Activated T-cell treated with anti-CD3 and anti-CD28 coated beads, Interleukin-2, amount 50 U/mL, for 72 hours (primary cell): Measurements from ENCODE around the gene ITGA2B. TPM values are rescaled to one million over a fixed set of nuclear protein-coding genes. Genes with fewer than 3 reads are reported as not detected.
A peak's percentile ranks its signal among the peaks of the same experiment; 100 is the strongest.
"Not testable (repeated sequence)": the region's sequence is repeated elsewhere in the genome, so short reads cannot be mapped to it uniquely, and the experiment has no call there.

ENCODE experiments used
- ATAC-seq, 2 donors: fragments of 150-1000 bp; cut with Tn5 transposase; replicated peaks in 1 of 2; 2 replicates each; pipeline ENCODE4 v1.10.0; 2021; ENCODE audit warnings: moderate library complexity in 2 of 2, mild to moderate bottlenecking in 1 of 2
- DNase-seq, 2 donors: peaks; one replicate each; pipeline ENCODE4 v3.0.0; 2021 to 2022; ENCODE audit warnings: mixed read lengths in 1 of 2
- H3K27ac Mint-ChIP-seq: one replicate; pipeline ENCODE4 v1.8.0; 2022; ENCODE audit warnings: mild to moderate bottlenecking, moderate library complexity, mixed read lengths
- H3K27me3 Mint-ChIP-seq: one replicate; pipeline ENCODE4 v1.8.0; 2022; ENCODE audit warnings: low read depth, mixed read lengths
- H3K36me3 Mint-ChIP-seq, 2 donors: one replicate each; pipeline ENCODE4 v1.8.0; 2022; ENCODE audit warnings: mixed read lengths in 2 of 2, mild to moderate bottlenecking in 1 of 2; ENCODE audit not compliant: insufficient read depth in 2 of 2
- H3K4me1 Mint-ChIP-seq: one replicate; pipeline ENCODE4 v1.8.0; 2022; ENCODE audit warnings: low read depth, mixed read lengths
- H3K4me3 Mint-ChIP-seq, 2 donors: one replicate each; pipeline ENCODE4 v1.8.0; 2022; ENCODE audit warnings: mild to moderate bottlenecking in 2 of 2, mixed read lengths in 2 of 2, moderate library complexity in 2 of 2
- H3K9me3 Mint-ChIP-seq, 2 donors: one replicate each; pipeline ENCODE4 v1.8.0; 2022; ENCODE audit warnings: mixed read lengths in 2 of 2
- total RNA-seq, 2 donors: library from RNA; stranded (reverse); gene quantifications; one replicate each; pipeline ENCODE4 v1.2.3, GENCODE V29; 2022

Gene ITGA2B
- total RNA-seq, 2 donors from 2014 or later, result 2.1 to 3.2 TPM

GRCh38 chr17:44402564-44403172 is 13.2 kb upstream of the ITGA2B start:
- Mint-ChIP-seq H3K4me3 (no peak overlapping the region), H3K9me3 (no peaks in the 10 kb centered on the region)
- peak; percentile 93 to 94 for ATAC-seq

DNA sequence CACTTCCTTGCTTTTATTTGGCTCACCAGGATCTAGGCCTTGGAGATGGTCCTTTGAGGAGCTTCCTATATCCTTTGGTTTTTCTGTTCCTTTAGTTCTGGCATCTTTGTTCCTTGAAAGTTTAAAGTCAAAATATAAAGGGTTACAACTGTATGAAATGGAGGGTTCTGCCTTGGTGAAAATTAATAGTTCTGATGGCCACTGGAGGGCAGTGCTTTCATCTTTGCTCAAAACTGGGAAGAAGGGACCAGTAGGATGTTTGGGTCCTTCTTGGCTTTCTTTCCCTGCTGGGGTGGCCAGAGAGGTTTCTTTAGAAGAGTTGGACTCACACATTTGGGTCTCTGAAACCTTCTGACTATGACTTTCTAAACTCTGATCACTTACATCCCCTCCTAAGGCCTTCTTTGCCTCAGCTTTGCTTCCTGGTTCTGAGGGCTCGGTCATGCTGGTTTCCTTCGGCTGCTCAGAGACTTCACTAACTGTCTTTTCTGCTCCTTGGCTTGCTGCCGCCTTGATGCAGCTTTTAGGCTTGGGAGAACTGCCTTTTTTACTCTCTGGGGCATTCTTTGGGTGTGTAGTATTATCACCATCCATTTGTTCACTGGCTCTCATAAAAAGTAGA is 10.9 kb upstream of the ITGA2B start:
- ATAC-seq (no peak), DNase-seq (no peak)
- Mint-ChIP-seq H3K36me3 (peaks cover 4 to 16% of the 10 kb centered on the region in 2 donors), H3K27ac (no peak overlapping the region), H3K9me3 (no peaks in the 10 kb centered on the region), H3K4me3 (no peak overlapping the region), H3K27me3 (no peaks in the 10 kb centered on the region), H3K4me1 (peaks cover 14% of the 10 kb centered on the region)

More at GRCh38 chr17:44402564-44403172, 13.2 kb upstream of the ITGA2B start:
- H3K4me1 Mint-ChIP-seq, result peaks cover 14% of the 10 kb centered on the region
- peak overlapping the region; percentile 76 for H3K27ac Mint-ChIP-seq
- peak in 1 of 2 donors; percentile 25 for DNase-seq
- peaks cover 2 to 11% of the 10 kb centered on the region in 2 donors for H3K36me3 Mint-ChIP-seq
- no peaks in the 10 kb centered on the region for H3K27me3 Mint-ChIP-seq

DNA sequence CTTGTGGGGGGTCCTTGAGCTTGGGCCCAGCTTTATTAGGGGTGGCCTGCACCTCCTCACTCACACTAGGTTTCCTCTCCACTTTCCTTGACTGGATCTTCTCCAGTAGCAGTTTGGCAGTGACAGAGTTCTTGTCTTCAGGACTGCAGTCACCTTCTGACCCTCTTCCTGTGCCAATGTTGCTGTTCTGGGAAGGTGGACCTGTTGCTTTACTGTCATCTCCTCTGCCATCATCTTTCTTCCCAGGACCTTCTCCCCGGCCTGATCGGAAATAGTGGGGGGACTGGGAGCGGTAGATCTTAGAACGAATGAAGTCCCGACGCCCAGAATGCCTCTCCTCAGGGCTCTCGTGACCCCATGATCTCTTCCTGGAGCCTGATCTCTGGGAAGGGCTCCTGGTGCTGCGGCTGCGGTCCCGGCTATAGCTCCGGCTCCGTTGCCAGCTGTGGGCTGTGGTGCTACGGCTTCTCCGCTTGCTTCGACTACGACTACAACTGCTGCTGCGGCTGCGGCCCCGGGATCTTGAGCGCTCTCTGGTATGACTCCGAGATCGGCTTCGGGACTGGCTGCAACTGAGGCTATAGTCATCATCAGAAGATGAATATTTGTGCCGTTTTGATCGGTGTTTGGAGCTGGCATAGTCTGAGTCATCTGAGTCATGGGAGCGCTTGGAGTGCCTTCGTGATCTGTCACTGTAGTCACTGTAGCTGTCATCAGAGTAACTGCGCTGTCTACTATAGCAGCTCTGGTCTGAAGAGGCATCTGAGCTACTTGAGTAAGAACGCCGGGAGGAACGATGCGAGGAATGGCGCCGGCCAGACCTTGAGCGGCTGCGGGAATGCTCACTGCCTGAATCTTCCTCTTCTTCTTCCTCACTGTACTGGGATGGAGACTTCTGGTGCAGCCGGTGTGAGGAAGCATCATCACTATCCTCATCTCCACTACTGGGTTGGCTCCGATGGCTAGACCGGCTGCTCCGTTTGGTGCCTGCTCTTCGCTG is 9.5 kb upstream of the ITGA2B start:
- Mint-ChIP-seq H3K27me3 (no peaks in the 10 kb centered on the region), H3K4me3 (no peak overlapping the region), H3K4me1 (peaks cover 18% of the 10 kb centered on the region), H3K9me3 (no peaks in the 10 kb centered on the region), H3K27ac (no peak overlapping the region), H3K36me3 (peaks cover 2 to 16% of the 10 kb centered on the region in 2 donors)
- DNase-seq, result no peak
- ATAC-seq, result no peak

- ATAC-seq (no peak), DNase-seq (no peak)
- Mint-ChIP-seq H3K36me3 (peaks cover 2 to 16% of the 10 kb centered on the region in 2 donors), H3K9me3 (no peaks in the 10 kb centered on the region), H3K4me1 (peaks cover 18% of the 10 kb centered on the region), H3K4me3 (no peak overlapping the region), H3K27ac (no peak overlapping the region), H3K27me3 (no peaks in the 10 kb centered on the region)
Measured at GRCh38 chr17:44397479-44398440, 8.3 kb upstream of the ITGA2B start.

DNA sequence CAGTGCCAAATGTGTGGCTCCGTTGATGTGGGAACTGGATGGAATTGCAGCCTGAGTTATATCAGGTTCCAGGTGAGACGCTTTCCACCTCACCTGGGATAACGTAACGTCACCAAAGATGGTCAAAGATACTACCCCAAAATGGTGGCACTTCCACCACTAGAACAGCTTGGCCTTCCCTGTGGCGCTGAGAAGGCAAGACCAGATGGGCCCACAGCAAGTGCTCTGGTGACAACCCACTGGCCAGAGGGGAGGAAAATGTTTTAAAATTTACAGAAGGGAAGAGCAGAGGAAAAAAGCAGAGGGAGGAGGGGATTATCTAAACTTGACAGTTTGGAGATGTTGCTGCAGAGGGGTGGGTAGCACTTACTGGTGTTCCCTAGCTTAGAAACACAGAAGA is 7.5 kb upstream of the ITGA2B start:
- Mint-ChIP-seq H3K36me3 (peaks cover 2 to 13% of the 10 kb centered on the region in 2 donors), H3K27ac (no peak overlapping the region), H3K9me3 (no peaks in the 10 kb centered on the region), H3K4me1 (peaks cover 14% of the 10 kb centered on the region), H3K4me3 (no peak overlapping the region), H3K27me3 (no peaks in the 10 kb centered on the region)
- no peak for DNase-seq
- ATAC-seq, result no peak

DNA sequence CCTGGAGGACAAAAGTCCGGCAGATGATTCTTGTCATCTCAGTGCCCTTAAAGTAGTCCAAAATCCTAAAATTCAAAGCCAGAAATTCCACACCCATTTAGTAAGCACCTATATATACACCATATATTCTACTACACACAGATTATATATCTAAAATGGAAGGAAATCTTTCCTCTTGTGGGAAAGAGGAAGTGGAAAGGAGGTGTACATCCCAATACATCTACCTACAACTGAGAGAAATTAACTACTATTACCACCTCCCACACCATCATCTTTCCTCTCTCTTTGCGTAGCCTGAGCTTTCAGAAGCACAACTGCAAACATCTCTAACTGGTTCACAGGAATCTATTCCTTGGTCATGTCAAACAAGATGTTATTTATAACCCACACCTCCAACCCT is 5.4 kb upstream of the ITGA2B start:
- H3K27me3 Mint-ChIP-seq, result peaks cover 5% of the 10 kb centered on the region
- peaks cover 2 to 9% of the 10 kb centered on the region in 2 donors for H3K36me3 Mint-ChIP-seq
- no peak overlapping the region for H3K4me3 Mint-ChIP-seq
- ATAC-seq (no peak), DNase-seq (no peak)
- no peaks in the 10 kb centered on the region for H3K9me3 Mint-ChIP-seq
- peaks cover 19% of the 10 kb centered on the region for H3K4me1 Mint-ChIP-seq
- H3K27ac Mint-ChIP-seq, result no peak overlapping the region

- ATAC-seq, DNase-seq, H3K36me3 Mint-ChIP-seq, H3K4me3 Mint-ChIP-seq, H3K27ac Mint-ChIP-seq, H3K9me3 Mint-ChIP-seq: not testable (repeated sequence)
- Mint-ChIP-seq H3K27me3 (peaks cover 12% of the 10 kb centered on the region), H3K4me1 (peaks cover 24% of the 10 kb centered on the region)
Measured at GRCh38 chr17:44394112-44394511, 4.7 kb upstream of the ITGA2B start.

GRCh38 chr17:44390250-44390870 is 911 bp upstream of the ITGA2B start:
- no peak overlapping the region for H3K4me3 Mint-ChIP-seq
- ATAC-seq (no peak), DNase-seq (no peak)
- H3K9me3 Mint-ChIP-seq, result no peaks in the 10 kb centered on the region
- H3K27ac Mint-ChIP-seq, result no peak overlapping the region
- H3K4me1 Mint-ChIP-seq, result peaks cover 29% of the 10 kb centered on the region
- H3K27me3 Mint-ChIP-seq, result peaks cover 20% of the 10 kb centered on the region
- H3K36me3 Mint-ChIP-seq, result no peaks in the 10 kb centered on the region

GRCh38 chr17:44389723-44390202 is 314 bp upstream of the ITGA2B start:
- no peak for DNase-seq
- Mint-ChIP-seq H3K36me3 (no peaks in the 10 kb centered on the region), H3K9me3 (no peaks in the 10 kb centered on the region), H3K4me3 (no peak overlapping the region), H3K27me3 (peaks cover 22% of the 10 kb centered on the region), H3K27ac (no peak overlapping the region), H3K4me1 (peaks cover 33% of the 10 kb centered on the region)
- ATAC-seq, result no peak

DNA sequence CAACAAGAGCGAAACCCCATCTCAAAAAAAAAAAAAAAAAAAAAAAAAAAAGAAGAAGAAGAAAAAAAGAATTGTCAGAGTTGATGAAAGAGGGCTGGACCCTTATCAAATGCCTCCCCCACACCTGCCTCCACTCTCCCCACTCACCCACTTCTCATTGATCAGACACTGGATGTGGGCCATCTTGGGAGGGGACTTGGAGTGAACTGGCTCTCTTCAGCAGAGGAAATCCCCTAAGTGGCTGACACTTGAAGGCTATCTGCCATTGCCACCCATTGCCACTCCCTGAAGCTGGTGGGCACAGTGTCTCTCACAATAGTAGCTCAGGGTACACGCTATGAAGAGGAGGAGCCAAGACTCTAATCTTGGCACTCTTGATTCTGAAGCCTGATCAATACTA is 1.6 kb downstream of the ITGA2B start:
- no peak for ATAC-seq
- H3K4me1 Mint-ChIP-seq, result peaks cover 21% of the 10 kb centered on the region
- H3K36me3 Mint-ChIP-seq, result no peaks in the 10 kb centered on the region
- H3K27ac Mint-ChIP-seq, result no peak overlapping the region
- H3K27me3 Mint-ChIP-seq, result peaks cover 35% of the 10 kb centered on the region
- no peak for DNase-seq
- H3K4me3 Mint-ChIP-seq, result no peak overlapping the region
- no peaks in the 10 kb centered on the region for H3K9me3 Mint-ChIP-seq

DNA sequence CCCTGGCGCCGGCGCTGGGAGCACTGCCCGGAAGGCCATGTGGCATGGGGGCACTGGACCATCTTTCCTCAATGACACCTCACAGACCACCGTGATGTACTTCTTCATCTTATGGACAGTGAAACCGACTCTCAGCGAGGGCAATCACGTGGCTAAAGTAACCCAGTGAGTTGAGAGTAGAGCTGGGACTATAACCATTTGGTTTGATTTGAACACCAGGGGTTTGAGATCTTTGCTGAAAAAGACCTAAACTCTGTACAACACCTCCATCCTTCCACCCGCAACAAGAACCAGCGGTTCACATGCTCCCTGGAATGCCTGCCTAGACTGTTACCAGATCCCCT is 3.3 kb downstream of the ITGA2B start:
- ATAC-seq (no peak), DNase-seq (no peak)
- Mint-ChIP-seq H3K9me3 (no peaks in the 10 kb centered on the region), H3K4me3 (peak overlapping the region; percentile 80 to 86), H3K4me1 (peaks cover 21% of the 10 kb centered on the region), H3K36me3 (no peaks in the 10 kb centered on the region), H3K27me3 (peaks cover 36% of the 10 kb centered on the region), H3K27ac (no peak overlapping the region)
